Endothelial cell of umbilical vein (primary cell): ENCODE results near the gene GRXCR2. TPM values are rescaled to one million over a fixed set of nuclear protein-coding genes. Genes with fewer than 3 reads are reported as not detected.

Experiments
- BruUV-seq: library from RNA; stranded (reverse); fragments of 400-500 nt; replicated peaks from 2 replicates; lab custom pipeline; 2021; lab: Mats Ljungman, UMichigan
- CTCF ChIA-PET: fragments of 300-600, 350-600 bp; sonication (Branson Sonifier 250); formaldehyde crosslinking; loops from one replicate; lab custom pipeline; 2021; ENCODE audit warnings: antibody characterized with exemption, inconsistent platforms; lab: Charles Lee
- POLR2A ChIA-PET: fragments of 300-600, 350-600 bp; sonication (Branson Sonifier 250); formaldehyde crosslinking; loops from one replicate; lab custom pipeline; 2021; ENCODE audit warnings: antibody characterized with exemption, inconsistent platforms; lab: Charles Lee
- DNase-seq: peaks from one replicate; pipeline ENCODE4 v3.0.0-alpha.2; 2011; ENCODE audit warnings: low read depth, low spot score
- FAIRE-seq: peaks from 2 replicates; lab custom pipeline; 2011; peaks lifted over from hg19 to GRCh38; lab: Jason Lieb, UNC
- H2AFZ ChIP-seq: 2 replicates; pipeline ENCODE4 v1.6.0; 2012; ENCODE audit warnings: low read depth, low read length, control low read depth, inconsistent platforms
- H3K27ac ChIP-seq: 2 replicates; pipeline ENCODE4 v1.5.1; 2011; ENCODE audit warnings: low read depth, mild to moderate bottlenecking, control low read depth, low read length, moderate library complexity; ENCODE audit not compliant: insufficient read depth
- H3K27me3 ChIP-seq, 2 experiments: 2 replicates each; pipeline versions ENCODE4 v1.6.0 to v1.6.1; 2011; ENCODE audit warnings: low read length in 2 of 2, mixed read lengths in 1 of 2; ENCODE audit not compliant: control insufficient read depth in 2 of 2, insufficient read depth in 2 of 2
- H3K36me3 ChIP-seq, 2 experiments: 2 replicates in 1 of 2; 3 replicates in 1 of 2; pipeline ENCODE4 v1.5.1; 2011; ENCODE audit warnings: low read length in 2 of 2, mild to moderate bottlenecking in 1 of 2, moderate library complexity in 1 of 2; ENCODE audit not compliant: control insufficient read depth in 2 of 2, insufficient read depth in 2 of 2; ENCODE audit errors: extremely low read depth in 1 of 2
- H3K4me1 ChIP-seq: 3 replicates; pipeline ENCODE4 v1.5.1; 2011; ENCODE audit warnings: mild to moderate bottlenecking, low read length; ENCODE audit not compliant: control insufficient read depth, insufficient read depth; ENCODE audit errors: extremely low read depth
- H3K4me2 ChIP-seq: 2 replicates; pipeline ENCODE4 v1.6.1; 2011; ENCODE audit warnings: low read length, control low read depth, mixed read lengths; ENCODE audit not compliant: insufficient read depth
- H3K4me3 ChIP-seq, 3 experiments: fragments of 200-600 bp in 1 of 3; sonication (generic), shearing (Covaris generic) in 1 of 3; replicated peaks in 1 of 3; 2 replicates each; pipeline ENCODE4 v1.5.1; 2011 to 2016; ENCODE audit warnings: control low read depth in 3 of 3, low read length in 3 of 3, mild to moderate bottlenecking in 2 of 3, inconsistent platforms in 1 of 3, low read depth in 1 of 3, moderate library complexity in 1 of 3; ENCODE audit not compliant: insufficient read depth in 1 of 3
- H3K79me2 ChIP-seq: 2 replicates; pipeline ENCODE4 v1.6.0; 2012; ENCODE audit warnings: low read length, inconsistent platforms; ENCODE audit not compliant: control insufficient read depth, insufficient read depth
- H3K9ac ChIP-seq: replicated peaks from 2 replicates; pipeline ENCODE3; 2011; ENCODE audit warnings: low read length, control low read depth; ENCODE audit not compliant: insufficient read depth; ENCODE audit errors: extremely low read depth
- H3K9me1 ChIP-seq: replicated peaks from 3 replicates; pipeline ENCODE4 v1.6.0; 2011; ENCODE audit warnings: mild to moderate bottlenecking, low read length; ENCODE audit not compliant: control insufficient read depth, insufficient read depth; ENCODE audit errors: extremely low read depth
- H3K9me3 ChIP-seq: replicated peaks from 2 replicates; pipeline ENCODE4 v1.5.1; 2012; ENCODE audit warnings: low read length, inconsistent platforms; ENCODE audit not compliant: control insufficient read depth, insufficient read depth
- H4K20me1 ChIP-seq: replicated peaks from 2 replicates; pipeline ENCODE3; 2011; ENCODE audit warnings: mild to moderate bottlenecking, low read length; ENCODE audit not compliant: control insufficient read depth, insufficient read depth; ENCODE audit errors: extremely low read depth
- EZH2 ChIP-seq: IDR thresholded peaks from 2 replicates; pipeline ENCODE4 v1.6.1; 2012; ENCODE audit warnings: borderline replicate concordance, low read depth, mild to moderate bottlenecking, moderate library complexity, low read length, inconsistent platforms; ENCODE audit not compliant: severe bottlenecking
- FOS ChIP-seq: IDR thresholded peaks from 2 replicates; pipeline ENCODE4 v1.6.1; 2011; ENCODE audit warnings: mild to moderate bottlenecking, low read length, moderate library complexity, borderline replicate concordance; ENCODE audit not compliant: insufficient read depth
- GATA2 ChIP-seq: IDR thresholded peaks from 2 replicates; pipeline ENCODE4 v1.7.0; 2011; ENCODE audit warnings: low read depth, mild to moderate bottlenecking, moderate library complexity, mixed read lengths, low read length; ENCODE audit not compliant: insufficient read length, insufficient read depth
- JUN ChIP-seq: IDR thresholded peaks from 2 replicates; pipeline ENCODE4 v1.6.1; 2011; ENCODE audit warnings: borderline replicate concordance, low read depth; ENCODE audit not compliant: insufficient read length, insufficient read depth
- MYC ChIP-seq: IDR thresholded peaks from one replicate; pipeline ENCODE4 v1.6.1; 2011; ENCODE audit warnings: mild to moderate bottlenecking, low read depth, low read length
- POLR2A ChIP-seq: IDR thresholded peaks from 2 replicates; pipeline ENCODE4 v1.6.1; 2012; ENCODE audit warnings: low read depth, mild to moderate bottlenecking, control low read depth, low read length
- POLR2AphosphoS5 ChIP-seq: IDR thresholded peaks from 2 replicates; pipeline ENCODE4 v1.6.1; 2012; ENCODE audit warnings: low read depth, mild to moderate bottlenecking, control low read depth, low read length, moderate library complexity; ENCODE audit not compliant: insufficient read depth
- dilution Hi-C: fragments of 300-500 bp; cut with MboI; formaldehyde crosslinking; loops from one replicate; pipeline ENCODE4 v1.15.0; 2019; ENCODE audit warnings: low sequenced_read_pairs; ENCODE audit not compliant: extremely low pct_ligation_motif_present
- intact Hi-C: fragments of 100-400 bp; cut with micrococcal nuclease; formaldehyde crosslinking; loops from one replicate; pipeline ENCODE4 v1.10.0; 2022
- polyA plus RNA-seq, 4 experiments: library from polyadenylated mRNA; depleted of rRNA in 3 of 4; stranded (reverse) in 3 of 4; unstranded in 1 of 4; fragments of >200 nt; gene quantifications; 2 replicates each; pipeline versions ENCODE4 v1.2.1 to v1.2.3, GENCODE V29; 2011 to 2012; ENCODE audit warnings: missing spikeins in 1 of 4
- total RNA-seq: library from RNA; stranded (reverse); gene quantifications from 2 replicates; pipeline ENCODE4 v1.2.3, GENCODE V29; 2021
- TF ChIP-seq, protein P1 (sequence below): IDR thresholded peaks from 2 replicates; pipeline ENCODE4 v1.6.1; 2011; ENCODE audit not compliant: insufficient read depth, insufficient read length
- TF ChIP-seq, protein P2 (sequence below), 2 donors: IDR thresholded peaks; 1 replicate in 1 of 2; 2 replicates in 1 of 2; pipeline ENCODE4 v1.5.1; 2011; ENCODE audit warnings: low read length in 2 of 2, mild to moderate bottlenecking in 2 of 2, moderate library complexity in 2 of 2, control low read depth in 1 of 2, inconsistent platforms in 1 of 2, low read depth in 1 of 2; ENCODE audit not compliant: insufficient read depth in 1 of 2; ENCODE audit errors: extremely low read depth in 1 of 2

Gene GRXCR2
- total and polyA plus RNA-seq, 2 donors (not counting 3 experiments of a cell fraction or from before 2014, with no cell fraction given): not detected

DNA sequence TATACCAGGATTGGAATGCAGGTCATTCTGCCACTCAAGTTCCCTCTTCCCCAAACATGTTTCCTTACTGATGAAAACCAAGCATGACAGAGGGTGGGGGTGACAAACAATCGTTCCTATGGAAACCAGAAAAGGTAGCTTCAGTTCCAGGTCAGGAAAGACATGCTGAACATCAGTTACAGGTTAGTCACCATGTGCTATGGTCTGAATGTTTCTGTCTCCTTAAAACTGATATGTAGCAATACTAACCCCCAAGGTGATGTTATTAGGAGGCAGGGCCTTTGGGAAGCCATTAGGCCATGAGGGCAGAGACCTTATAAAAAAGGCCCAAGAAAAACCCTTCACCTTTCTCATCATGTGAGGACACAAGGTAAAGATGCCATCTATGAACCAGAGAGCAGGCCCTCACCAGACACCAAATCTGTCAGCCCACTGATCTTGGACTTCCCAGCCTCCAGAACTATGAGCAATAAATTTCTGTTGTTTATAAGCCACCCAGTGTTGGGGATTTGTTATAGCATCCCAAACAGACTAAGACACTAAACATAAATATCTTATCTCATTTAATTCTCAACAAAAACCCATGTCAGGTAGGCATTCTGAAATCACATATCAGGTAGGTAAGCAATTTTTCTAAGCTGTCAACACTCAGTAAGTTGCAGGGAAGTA is 47.9 kb upstream of the GRXCR2 start:
- no peaks in the 10 kb centered on the region for H3K27me3 ChIP-seq
- DNase-seq (no peak), FAIRE-seq (no peak)
- no peak overlapping the region for H2AFZ ChIP-seq
- no TSS peak for BruUV-seq
- no peak overlapping the region for H3K4me3 ChIP-seq
- intact Hi-C loops (loop anchor here (5.0 kb wide), 1 partner anchor 132 kb away; no protein-coding TSS in a partner anchor), dilution Hi-C loops (no loop called here)
- no peaks in the 10 kb centered on the region for H3K79me2 ChIP-seq
- TF ChIP-seq EZH2 (no peak), JUN (no peak), POLR2A (no peak), FOS (no peak), GATA2 (no peak), POLR2AphosphoS5 (no peak), MYC (no peak)
- TF ChIP-seq, protein P1, sequence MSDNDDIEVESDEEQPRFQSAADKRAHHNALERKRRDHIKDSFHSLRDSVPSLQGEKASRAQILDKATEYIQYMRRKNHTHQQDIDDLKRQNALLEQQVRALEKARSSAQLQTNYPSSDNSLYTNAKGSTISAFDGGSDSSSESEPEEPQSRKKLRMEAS: no peak
- TF ChIP-seq, protein P2, sequence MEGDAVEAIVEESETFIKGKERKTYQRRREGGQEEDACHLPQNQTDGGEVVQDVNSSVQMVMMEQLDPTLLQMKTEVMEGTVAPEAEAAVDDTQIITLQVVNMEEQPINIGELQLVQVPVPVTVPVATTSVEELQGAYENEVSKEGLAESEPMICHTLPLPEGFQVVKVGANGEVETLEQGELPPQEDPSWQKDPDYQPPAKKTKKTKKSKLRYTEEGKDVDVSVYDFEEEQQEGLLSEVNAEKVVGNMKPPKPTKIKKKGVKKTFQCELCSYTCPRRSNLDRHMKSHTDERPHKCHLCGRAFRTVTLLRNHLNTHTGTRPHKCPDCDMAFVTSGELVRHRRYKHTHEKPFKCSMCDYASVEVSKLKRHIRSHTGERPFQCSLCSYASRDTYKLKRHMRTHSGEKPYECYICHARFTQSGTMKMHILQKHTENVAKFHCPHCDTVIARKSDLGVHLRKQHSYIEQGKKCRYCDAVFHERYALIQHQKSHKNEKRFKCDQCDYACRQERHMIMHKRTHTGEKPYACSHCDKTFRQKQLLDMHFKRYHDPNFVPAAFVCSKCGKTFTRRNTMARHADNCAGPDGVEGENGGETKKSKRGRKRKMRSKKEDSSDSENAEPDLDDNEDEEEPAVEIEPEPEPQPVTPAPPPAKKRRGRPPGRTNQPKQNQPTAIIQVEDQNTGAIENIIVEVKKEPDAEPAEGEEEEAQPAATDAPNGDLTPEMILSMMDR (IDR thresholded peaks at IDR 0.05; ENCODE audit: extremely low read depth in 1 of 2, insufficient read depth in 1 of 2, low read depth in 1 of 2, low read length in 2 of 2): no peak
- H3K36me3 ChIP-seq: no peaks in the 10 kb centered on the region
- ChIA-PET POLR2A (no interaction called here), CTCF (interaction anchor here (1.1 to 1.5 kb wide), 2 partner anchors 12 to 33 kb away, joined by 3 read pairs; no protein-coding TSS in a partner anchor)
- no peak overlapping the region for H3K4me2 ChIP-seq
- H4K20me1 ChIP-seq: no peaks in the 10 kb centered on the region
- no peaks in the 10 kb centered on the region for H3K9me3 ChIP-seq
- H3K4me1 ChIP-seq: peaks cover 14% of the 10 kb centered on the region
- H3K9me1 ChIP-seq: peaks cover 3% of the 10 kb centered on the region
- no peak overlapping the region for H3K27ac ChIP-seq
- H3K9ac ChIP-seq: no peak overlapping the region
